Measurements from ENCODE around the gene TECTB.

Gene TECTB

DNA sequence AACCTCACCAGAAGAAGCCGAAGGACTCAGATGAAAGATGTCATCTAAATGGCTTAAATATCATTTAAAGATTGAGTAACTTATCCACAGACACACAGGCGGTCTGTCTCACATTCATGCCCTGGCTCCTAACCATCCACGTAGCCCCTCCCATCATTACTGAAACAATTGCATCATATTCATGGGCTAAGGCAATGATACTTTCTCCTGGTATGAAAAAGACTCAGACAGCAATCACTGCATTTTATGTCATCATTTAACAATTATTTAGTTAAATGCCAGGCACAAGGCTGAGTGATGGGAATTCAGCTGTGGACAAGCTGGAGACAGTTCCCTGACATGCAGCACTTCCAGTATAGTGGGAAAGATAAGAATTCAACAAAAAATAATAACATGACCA lies 11.2 kb upstream of the TECTB start:
- TF ChIP-seq CTCF (conservative IDR thresholded peaks at IDR 0.05) = no peak
- no peak overlapping the region for H3K27ac ChIP-seq

DNA sequence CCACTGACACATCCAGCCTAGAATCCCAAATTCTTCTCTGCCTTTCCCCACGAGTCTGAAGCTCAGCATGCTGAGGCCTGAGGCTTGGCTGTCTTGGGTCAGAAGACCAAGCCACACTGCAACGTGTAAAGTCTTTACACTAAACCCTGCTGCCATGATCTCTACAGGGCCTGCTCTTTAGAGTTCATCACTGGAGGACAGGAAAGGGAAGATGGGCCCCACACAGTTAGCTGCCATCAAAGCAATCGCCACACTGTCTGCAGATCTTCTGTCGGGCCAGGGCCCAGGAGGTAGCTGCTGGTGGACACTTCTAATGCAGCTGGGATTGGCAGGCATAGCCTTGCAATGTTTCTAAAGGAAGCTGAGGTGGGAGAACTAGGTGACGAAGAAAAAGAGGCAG lies 8.4 kb upstream of the TECTB start:
- no peak overlapping the region for H3K27ac ChIP-seq
- TF ChIP-seq CTCF (conservative IDR thresholded peaks at IDR 0.05) = no peak

DNA sequence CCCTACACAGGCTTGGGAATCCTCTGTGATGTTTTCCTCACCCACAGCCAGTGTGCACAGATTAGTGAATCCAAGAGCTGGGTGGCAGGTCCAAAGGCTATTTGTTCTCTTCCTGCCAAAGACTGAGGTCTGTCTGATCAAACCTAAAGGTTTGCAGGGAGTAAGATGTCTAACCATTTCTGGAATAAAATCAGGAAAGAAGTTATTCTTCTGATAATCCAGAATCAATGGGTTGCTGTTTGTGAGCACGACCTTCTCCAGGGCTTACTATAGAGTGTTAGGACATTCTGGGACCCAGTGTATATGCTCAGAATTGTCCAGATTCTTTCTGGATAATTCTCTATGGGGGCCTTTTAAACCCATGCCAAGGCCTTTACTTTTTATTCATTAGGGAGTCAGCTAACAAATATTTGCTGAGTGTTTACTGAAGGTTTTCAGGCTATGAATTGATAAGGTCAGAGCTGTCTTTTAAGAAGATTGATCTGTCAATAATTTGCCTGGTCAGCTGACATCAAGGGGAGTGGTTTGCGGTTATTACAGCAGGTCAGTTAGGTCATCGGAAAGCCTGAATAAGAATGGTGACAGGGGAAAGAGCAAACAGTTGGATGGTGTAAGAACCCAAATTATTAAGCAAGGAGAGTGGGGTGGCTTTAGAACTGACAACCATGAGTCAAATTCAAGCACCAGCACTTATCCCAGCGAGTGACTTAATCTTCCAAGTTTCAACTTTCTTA lies 7.5 kb upstream of the TECTB start:
- no peak for TF ChIP-seq CTCF (conservative IDR thresholded peaks at IDR 0.05)
- H3K27ac ChIP-seq = no peak overlapping the region

DNA sequence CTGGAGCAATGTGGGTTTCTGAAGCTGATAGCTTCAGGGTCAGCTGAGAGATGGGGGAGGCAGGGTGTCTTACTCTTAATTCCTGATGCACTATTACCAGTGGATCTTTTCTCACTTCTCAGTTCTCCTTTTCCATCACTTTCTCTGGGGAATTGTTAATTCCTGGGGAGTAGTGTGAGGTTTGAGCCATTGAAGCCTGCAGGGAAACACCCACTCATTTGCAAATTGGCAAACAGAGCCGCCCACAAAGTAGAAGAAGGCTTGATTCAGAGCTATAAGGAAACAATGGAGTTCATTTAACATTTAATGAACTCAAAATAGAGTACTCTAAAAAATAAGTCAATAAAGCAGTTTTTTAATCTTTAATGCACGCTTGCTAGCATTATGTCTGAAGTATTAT lies 4.3 kb upstream of the TECTB start:
- no peak overlapping the region for H3K27ac ChIP-seq
- TF ChIP-seq CTCF (conservative IDR thresholded peaks at IDR 0.05) = no peak

- TF ChIP-seq CTCF (conservative IDR thresholded peaks at IDR 0.05) = no peak
- no peak overlapping the region for H3K27ac ChIP-seq
These were observed 3.8 kb upstream of the TECTB start for GRCh38 chr10:112279433-112279832.

DNA sequence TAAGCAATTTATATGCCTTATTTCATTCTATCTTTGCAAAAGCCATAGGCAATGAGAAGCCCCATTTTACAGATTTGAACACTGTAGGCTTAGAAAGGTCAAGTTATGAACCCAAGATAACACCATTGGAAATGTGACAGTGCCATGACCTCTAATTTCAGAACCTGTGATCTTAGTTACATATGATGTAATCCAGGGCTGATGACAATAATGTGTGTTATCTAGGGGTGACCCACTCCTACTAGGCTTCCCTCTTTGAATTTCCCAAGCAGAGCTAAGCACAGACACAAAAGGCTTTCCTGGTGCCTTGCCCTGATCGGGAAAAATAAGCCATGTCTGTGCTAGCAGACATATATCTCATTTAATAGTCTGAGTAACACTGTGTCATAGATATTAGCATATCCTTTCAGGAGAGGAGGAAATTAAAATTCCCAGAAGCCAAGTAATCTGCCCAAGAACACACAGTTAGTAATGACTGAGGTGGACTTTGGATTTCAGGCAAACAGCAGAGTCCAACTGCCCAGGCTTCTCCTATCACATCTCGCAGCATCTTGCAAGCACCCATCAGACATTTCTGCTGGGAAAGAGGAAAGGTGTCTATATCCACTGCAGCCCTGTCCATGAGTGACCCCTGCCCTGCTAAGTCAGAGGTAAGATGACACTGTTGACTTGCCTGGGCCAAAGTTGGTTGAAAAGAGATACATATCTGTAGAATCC lies 2.8 kb upstream of the TECTB start:
- no peak for TF ChIP-seq CTCF (conservative IDR thresholded peaks at IDR 0.05)
- H3K27ac ChIP-seq = no peak overlapping the region

DNA sequence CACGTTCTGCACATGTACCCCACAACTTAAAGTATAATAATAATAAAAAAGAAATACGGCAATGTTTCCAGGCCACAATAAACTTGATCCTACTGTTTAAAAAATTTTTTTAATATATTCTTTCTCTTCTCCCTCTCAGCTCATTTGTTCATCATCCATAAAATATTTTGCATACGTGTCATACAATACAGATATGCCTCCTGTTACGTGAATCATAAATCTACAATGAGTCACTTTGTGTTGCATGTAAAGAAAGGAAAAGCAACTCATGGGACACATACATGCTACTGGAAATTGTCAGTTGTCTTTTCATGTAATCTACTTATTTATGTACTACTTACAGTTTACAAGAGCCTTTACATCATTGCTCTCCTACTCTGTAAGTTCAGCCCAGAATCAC lies 1.1 kb upstream of the TECTB start:
- TF ChIP-seq CTCF (conservative IDR thresholded peaks at IDR 0.05) = no peak
- no peak overlapping the region for H3K27ac ChIP-seq
